Parathyroid adenoma (tissue), 2 donors: ENCODE data around the gene GH2.

Source experiments
- H2AFZ ChIP-seq: fragments of 300-600 bp; sonication (generic); one replicate; pipeline ENCODE4 v1.7.0; 2017; ENCODE audit warnings: antibody characterized with exemption, mild to moderate bottlenecking
- H3K27ac ChIP-seq: fragments of 300-600 bp; sonication (generic); one replicate; pipeline ENCODE4 v1.7.0; 2017
- H3K27me3 ChIP-seq: fragments of 300-600 bp; sonication (generic); one replicate; pipeline ENCODE4 v1.7.0; 2017; ENCODE audit warnings: low read length; ENCODE audit not compliant: control insufficient read depth, insufficient read depth
- H3K36me3 ChIP-seq: fragments of 300-600 bp; sonication (generic); one replicate; pipeline ENCODE4 v1.7.0; 2017; ENCODE audit warnings: low read length; ENCODE audit not compliant: control insufficient read depth, insufficient read depth
- H3K4me1 ChIP-seq: fragments of 300-600 bp; sonication (generic); one replicate; pipeline ENCODE4 v1.7.0; 2017; ENCODE audit warnings: control low read depth
- H3K4me2 ChIP-seq: fragments of 300-600 bp; sonication (generic); one replicate; pipeline ENCODE4 v1.7.0; 2017; ENCODE audit warnings: low read length
- H3K4me3 ChIP-seq: fragments of 300-600 bp; sonication (generic); one replicate; pipeline ENCODE4 v1.7.0; 2017; ENCODE audit warnings: low read depth, low read length
- H3K79me2 ChIP-seq: fragments of 300-600 bp; sonication (generic); one replicate; pipeline ENCODE4 v1.7.0; 2017; ENCODE audit warnings: control low read depth
- H3K9ac ChIP-seq: fragments of 300-600 bp; sonication (generic); one replicate; pipeline ENCODE4 v1.7.0; 2017; ENCODE audit warnings: mild to moderate bottlenecking
- H3K9me3 ChIP-seq: fragments of 300-600 bp; sonication (generic); one replicate; pipeline ENCODE4 v1.7.0; 2017; ENCODE audit warnings: low read length; ENCODE audit not compliant: control insufficient read depth
- TF ChIP-seq, protein P1 (sequence below): fragments of 300-600 bp; sonication (generic); IDR thresholded peaks from one replicate; pipeline ENCODE4 v1.7.0; 2017; ENCODE audit warnings: antibody characterized with exemption, mild to moderate bottlenecking
- donor health status: primary hyperparathyroidism.

GH2 gene

DNA sequence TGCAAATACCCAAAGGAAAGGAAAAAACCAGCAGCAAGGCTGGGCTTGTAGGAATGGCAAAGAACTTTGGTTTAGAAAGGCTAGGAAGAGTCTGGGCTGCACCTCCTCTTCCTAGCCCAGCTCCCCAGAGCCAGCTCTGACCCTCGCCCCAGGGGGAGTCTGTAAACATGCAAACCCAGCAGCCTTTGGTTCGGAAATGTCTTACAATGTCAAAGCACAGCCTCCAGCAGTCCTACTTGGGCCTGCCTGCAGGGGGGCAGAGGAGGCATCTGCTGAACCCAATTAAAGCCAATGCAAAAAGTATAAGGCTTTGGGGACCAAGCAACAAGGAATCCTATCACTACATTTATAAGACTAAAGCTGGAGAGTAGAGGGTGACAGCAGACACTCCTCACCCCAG is 49.3 kb downstream of the GH2 start:
- Histone ChIP-seq H3K4me1 (peaks cover 22% of the 10 kb centered on the region), H3K27me3 (no peaks in the 10 kb centered on the region), H3K9ac (no peak overlapping the region), H2AFZ (no peak overlapping the region), H3K4me2 (no peak overlapping the region), H3K4me3 (no peak overlapping the region), H3K27ac (no peak overlapping the region), H3K9me3 (no peaks in the 10 kb centered on the region), H3K79me2 (peaks cover 15% of the 10 kb centered on the region), H3K36me3 (no peaks in the 10 kb centered on the region)
- TF ChIP-seq, protein P1, sequence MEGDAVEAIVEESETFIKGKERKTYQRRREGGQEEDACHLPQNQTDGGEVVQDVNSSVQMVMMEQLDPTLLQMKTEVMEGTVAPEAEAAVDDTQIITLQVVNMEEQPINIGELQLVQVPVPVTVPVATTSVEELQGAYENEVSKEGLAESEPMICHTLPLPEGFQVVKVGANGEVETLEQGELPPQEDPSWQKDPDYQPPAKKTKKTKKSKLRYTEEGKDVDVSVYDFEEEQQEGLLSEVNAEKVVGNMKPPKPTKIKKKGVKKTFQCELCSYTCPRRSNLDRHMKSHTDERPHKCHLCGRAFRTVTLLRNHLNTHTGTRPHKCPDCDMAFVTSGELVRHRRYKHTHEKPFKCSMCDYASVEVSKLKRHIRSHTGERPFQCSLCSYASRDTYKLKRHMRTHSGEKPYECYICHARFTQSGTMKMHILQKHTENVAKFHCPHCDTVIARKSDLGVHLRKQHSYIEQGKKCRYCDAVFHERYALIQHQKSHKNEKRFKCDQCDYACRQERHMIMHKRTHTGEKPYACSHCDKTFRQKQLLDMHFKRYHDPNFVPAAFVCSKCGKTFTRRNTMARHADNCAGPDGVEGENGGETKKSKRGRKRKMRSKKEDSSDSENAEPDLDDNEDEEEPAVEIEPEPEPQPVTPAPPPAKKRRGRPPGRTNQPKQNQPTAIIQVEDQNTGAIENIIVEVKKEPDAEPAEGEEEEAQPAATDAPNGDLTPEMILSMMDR: no peak

DNA sequence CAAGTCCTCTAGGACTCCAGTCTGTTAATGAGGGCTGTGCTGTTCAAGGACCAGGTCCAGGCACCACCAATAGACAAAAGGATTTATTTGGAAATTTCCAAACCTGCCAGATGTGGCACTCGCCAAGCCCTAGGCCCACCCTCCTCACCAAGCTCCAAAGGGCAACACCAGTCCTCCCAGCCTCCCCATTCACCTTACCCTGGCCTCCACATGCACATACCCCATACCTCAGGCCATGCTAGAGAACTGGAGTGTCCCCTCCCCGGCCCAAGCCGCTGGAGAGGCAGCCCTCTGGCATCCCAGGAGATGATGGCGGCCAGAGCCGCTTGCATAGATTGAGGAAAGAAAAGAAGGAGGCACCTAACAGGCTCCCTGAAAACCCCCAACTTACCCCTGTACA is 49.7 kb downstream of the GH2 start:
- H3K27me3 ChIP-seq: no peaks in the 10 kb centered on the region
- no peaks in the 10 kb centered on the region for H3K36me3 ChIP-seq
- no peak overlapping the region for H3K9ac ChIP-seq
- H3K4me3 ChIP-seq: no peak overlapping the region
- H3K9me3 ChIP-seq: no peaks in the 10 kb centered on the region
- H3K79me2 ChIP-seq: peaks cover 10% of the 10 kb centered on the region
- H3K27ac ChIP-seq: no peak overlapping the region
- H3K4me2 ChIP-seq: no peak overlapping the region
- TF ChIP-seq, protein P1: no peak
- H3K4me1 ChIP-seq: peaks cover 22% of the 10 kb centered on the region
- no peak overlapping the region for H2AFZ ChIP-seq

DNA sequence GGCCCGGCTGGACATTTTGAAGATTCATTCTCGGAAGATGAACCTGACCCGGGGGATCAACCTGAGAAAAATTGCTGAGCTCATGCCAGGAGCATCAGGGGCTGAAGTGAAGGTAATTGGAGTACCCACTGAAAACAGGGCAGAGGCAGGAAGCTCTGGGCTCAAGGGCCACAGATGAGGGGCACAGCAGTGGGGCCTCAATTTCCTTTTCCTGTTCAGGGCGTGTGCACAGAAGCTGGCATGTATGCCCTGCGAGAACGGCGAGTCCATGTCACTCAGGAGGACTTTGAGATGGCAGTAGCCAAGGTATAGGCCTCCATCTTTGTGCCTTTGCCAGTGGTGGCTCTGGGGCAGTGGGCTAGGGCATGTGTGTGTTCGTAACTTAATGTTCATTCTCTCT is 50.2 kb downstream of the GH2 start:
- Histone ChIP-seq H3K4me1 (peaks cover 22% of the 10 kb centered on the region), H2AFZ (no peak overlapping the region), H3K9me3 (no peaks in the 10 kb centered on the region), H3K27ac (no peak overlapping the region), H3K9ac (no peak overlapping the region), H3K79me2 (peaks cover 11% of the 10 kb centered on the region), H3K36me3 (no peaks in the 10 kb centered on the region), H3K4me2 (no peak overlapping the region), H3K4me3 (no peak overlapping the region), H3K27me3 (no peaks in the 10 kb centered on the region)
- TF ChIP-seq, protein P1: no peak

DNA sequence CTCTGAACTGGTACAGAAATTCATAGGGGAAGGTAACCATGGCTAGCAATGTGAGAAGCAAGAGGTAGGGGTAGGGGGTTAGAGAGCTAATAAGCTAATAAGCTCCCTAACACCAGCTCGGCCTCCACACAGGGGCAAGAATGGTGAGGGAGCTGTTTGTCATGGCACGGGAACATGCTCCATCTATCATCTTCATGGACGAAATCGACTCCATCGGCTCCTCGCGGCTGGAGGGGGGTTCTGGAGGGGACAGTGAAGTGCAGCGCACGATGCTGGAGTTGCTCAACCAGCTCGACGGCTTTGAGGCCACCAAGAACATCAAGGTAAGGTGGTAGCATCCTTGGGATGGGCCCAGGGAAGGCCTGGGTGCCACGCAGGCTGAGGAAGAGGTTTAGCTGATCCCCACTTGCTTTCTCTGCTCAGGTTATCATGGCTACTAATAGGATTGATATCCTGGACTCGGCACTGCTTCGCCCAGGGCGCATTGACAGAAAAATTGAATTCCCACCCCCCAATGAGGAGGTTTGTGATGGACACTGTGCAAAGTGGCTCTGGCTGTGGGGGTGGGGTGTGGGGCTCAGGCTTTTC is 50.7 kb downstream of the GH2 start:
- Histone ChIP-seq H3K4me3 (no peak overlapping the region), H3K4me2 (no peak overlapping the region), H3K79me2 (peaks cover 17% of the 10 kb centered on the region), H3K9me3 (no peaks in the 10 kb centered on the region), H3K9ac (no peak overlapping the region), H3K27ac (no peak overlapping the region), H2AFZ (no peak overlapping the region), H3K27me3 (no peaks in the 10 kb centered on the region), H3K4me1 (peaks cover 22% of the 10 kb centered on the region), H3K36me3 (no peaks in the 10 kb centered on the region)
- TF ChIP-seq, protein P1: no peak

DNA sequence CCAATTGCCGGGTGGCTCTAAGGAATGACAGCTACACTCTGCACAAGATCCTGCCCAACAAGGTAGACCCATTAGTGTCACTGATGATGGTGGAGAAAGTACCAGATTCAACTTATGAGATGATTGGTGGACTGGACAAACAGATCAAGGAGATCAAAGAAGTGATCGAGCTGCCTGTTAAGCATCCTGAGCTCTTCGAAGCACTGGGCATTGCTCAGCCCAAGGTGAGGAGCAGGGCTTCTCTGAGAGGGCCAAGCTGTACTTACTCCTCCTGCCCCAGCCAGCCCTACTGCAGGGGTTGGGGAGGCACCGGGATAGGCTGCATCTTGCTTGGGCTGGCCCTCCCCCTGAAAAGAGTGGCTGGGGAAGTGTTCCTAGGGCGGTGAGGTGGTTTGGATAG is 51.5 kb downstream of the GH2 start:
- Histone ChIP-seq H3K27ac (no peak overlapping the region), H3K4me3 (no peak overlapping the region), H3K27me3 (no peaks in the 10 kb centered on the region), H3K79me2 (peaks cover 19% of the 10 kb centered on the region), H3K4me1 (peaks cover 20% of the 10 kb centered on the region), H3K9ac (no peak overlapping the region), H3K36me3 (no peaks in the 10 kb centered on the region), H3K9me3 (no peaks in the 10 kb centered on the region), H2AFZ (no peak overlapping the region), H3K4me2 (no peak overlapping the region)
- TF ChIP-seq, protein P1: no peak
